Hematopoietic multipotent progenitor cell treated with erythropoietin and hydrocortisone succinate and interleukin-3 and kit ligand, for 6 days (in vitro differentiated cells): Measurements from ENCODE around the gene HS2ST1.
"Not testable (repeated sequence)": the region's sequence is repeated elsewhere in the genome, so short reads cannot be mapped to it uniquely, and the experiment has no call there.

ENCODE experiments used
- DNase-seq: peaks from one replicate; pipeline ENCODE4 v3.0.0-alpha.2; 2015

HS2ST1 gene

GRCh38 chr1:86926883-86927282, 12.4 kb downstream of the HS2ST1 start:
- no peak for DNase-seq

GRCh38 chr1:86928819-86929218, 14.4 kb downstream of the HS2ST1 start:
- no peak for DNase-seq

GRCh38 chr1:86933051-86933450, 18.6 kb downstream of the HS2ST1 start:
- DNase-seq = no peak

- peak; percentile 71 for DNase-seq
These were observed 19.3 kb downstream of the HS2ST1 start for GRCh38 chr1:86933562-86934377.

- no peak for DNase-seq
These were observed 24.0 kb downstream of the HS2ST1 start for GRCh38 chr1:86938450-86938849.

- no peak for DNase-seq
These were observed 24.4 kb downstream of the HS2ST1 start for GRCh38 chr1:86938855-86939254.

GRCh38 chr1:86939406-86939805, 25.0 kb downstream of the HS2ST1 start:
- DNase-seq = no peak

- DNase-seq = no peak
These were observed 26.2 kb downstream of the HS2ST1 start for GRCh38 chr1:86940599-86940998.

- DNase-seq = no peak
These were observed 27.6 kb downstream of the HS2ST1 start for GRCh38 chr1:86942042-86942441.

- DNase-seq = peak; percentile 25
These were observed 28.3 kb downstream of the HS2ST1 start for GRCh38 chr1:86942743-86943142.

- DNase-seq = no peak
These were observed 33.8 kb downstream of the HS2ST1 start for GRCh38 chr1:86948212-86948611.

- DNase-seq = no peak
These were observed 36.4 kb downstream of the HS2ST1 start for GRCh38 chr1:86950712-86951419.

- DNase-seq = no peak
These were observed 37.0 kb downstream of the HS2ST1 start for GRCh38 chr1:86951430-86951829.

GRCh38 chr1:86953167-86953566, 38.7 kb downstream of the HS2ST1 start:
- DNase-seq = no peak

- no peak for DNase-seq
These were observed 41.2 kb downstream of the HS2ST1 start for GRCh38 chr1:86955678-86956077.

- DNase-seq = no peak
These were observed 41.8 kb downstream of the HS2ST1 start for GRCh38 chr1:86956221-86956620.

- DNase-seq = no peak
These were observed 42.8 kb downstream of the HS2ST1 start for GRCh38 chr1:86957221-86957620.

- no peak for DNase-seq
These were observed 46.1 kb downstream of the HS2ST1 start for GRCh38 chr1:86960548-86960947.

- not testable (repeated sequence) for DNase-seq
These were observed 49.4 kb downstream of the HS2ST1 start for GRCh38 chr1:86963841-86964240.

GRCh38 chr1:86965012-86965826, 50.8 kb downstream of the HS2ST1 start:
- DNase-seq = peak; percentile 77

GRCh38 chr1:86965827-86966182, 51.4 kb downstream of the HS2ST1 start:
- no peak for DNase-seq

- DNase-seq = no peak
These were observed 56.5 kb downstream of the HS2ST1 start for GRCh38 chr1:86970938-86971337.

GRCh38 chr1:86971778-86972177, 57.3 kb downstream of the HS2ST1 start:
- no peak for DNase-seq

- DNase-seq = no peak
These were observed 57.8 kb downstream of the HS2ST1 start for GRCh38 chr1:86972262-86972661.
